Breast epithelium (tissue), 4 donors: Measurements from ENCODE around the gene CAMK2A. TPM values are rescaled to one million over a fixed set of nuclear protein-coding genes. Genes with fewer than 3 reads are reported as not detected.

Experiments used
- DNase-seq, 2 donors: peaks; one replicate each; pipeline ENCODE4 v3.0.0-alpha.2; 2019; ENCODE audit warnings: low spot score in 2 of 2
- H3K27ac ChIP-seq, 2 donors: fragments of 200-600 bp; sonication (generic) in 1 of 2; one replicate each; pipeline ENCODE4 v1.5.1; 2016 to 2019; ENCODE audit warnings: mild to moderate bottlenecking in 1 of 2
- H3K27me3 ChIP-seq, 2 donors: fragments of 200-600 bp; sonication (generic) in 1 of 2; one replicate each; pipeline versions ENCODE4 v1.5.1 to v1.6.0; 2017 to 2019; ENCODE audit warnings: control low read depth in 1 of 2, mild to moderate bottlenecking in 1 of 2
- H3K36me3 ChIP-seq: fragments of 200-600 bp; one replicate; pipeline ENCODE4 v1.5.1; 2019
- H3K4me1 ChIP-seq, 2 donors: fragments of 200-600 bp; sonication (generic); one replicate each; pipeline ENCODE4 v1.5.1; 2016 to 2019; ENCODE audit warnings: control low read depth in 1 of 2
- H3K4me3 ChIP-seq, 3 donors: fragments of 200-600 bp; sonication (generic); 1 replicate in 2 of 3; 2 replicates in 1 of 3; pipeline ENCODE4 v1.5.1; 2016 to 2019; ENCODE audit warnings: mild to moderate bottlenecking in 3 of 3, moderate library complexity in 2 of 3
- H3K9me3 ChIP-seq, 2 donors: fragments of 200-600 bp; sonication (generic) in 1 of 2; one replicate each; pipeline ENCODE4 v1.5.1; 2016 to 2019; ENCODE audit warnings: control low read depth in 1 of 2
- POLR2A ChIP-seq: fragments of 450-650 bp; IDR thresholded peaks from one replicate; pipeline ENCODE4 v1.6.1; 2016; ENCODE audit warnings: antibody characterized with exemption, mild to moderate bottlenecking, moderate library complexity
- POLR2AphosphoS5 ChIP-seq, 3 donors: sonication (generic); formaldehyde crosslinking; IDR thresholded peaks; one replicate each; pipeline ENCODE4 v1.6.1; 2017; ENCODE audit warnings: antibody characterized with exemption in 3 of 3
- intact Hi-C: fragments of 100-400 bp; cut with DNase I; formaldehyde crosslinking; loops from one replicate; pipeline ENCODE4 v1.15.1; 2023; ENCODE audit warnings: low total_unique reads
- total RNA-seq, 3 donors: library from RNA; depleted of rRNA; stranded (reverse); fragments of >200 nt; gene quantifications; one replicate each; pipeline ENCODE4 v1.1.0, GENCODE V29; 2016
- TF ChIP-seq, protein P1 (sequence below), 3 donors: fragments of 450-650 bp; IDR thresholded peaks; one replicate each; pipeline ENCODE4 v1.5.1; 2016 to 2017; ENCODE audit warnings: antibody characterized with exemption in 3 of 3, mild to moderate bottlenecking in 3 of 3, moderate library complexity in 3 of 3

CAMK2A gene
- total RNA-seq, 3 donors from 2014 or later, result under 0.01 TPM; not detected in 2

DNA sequence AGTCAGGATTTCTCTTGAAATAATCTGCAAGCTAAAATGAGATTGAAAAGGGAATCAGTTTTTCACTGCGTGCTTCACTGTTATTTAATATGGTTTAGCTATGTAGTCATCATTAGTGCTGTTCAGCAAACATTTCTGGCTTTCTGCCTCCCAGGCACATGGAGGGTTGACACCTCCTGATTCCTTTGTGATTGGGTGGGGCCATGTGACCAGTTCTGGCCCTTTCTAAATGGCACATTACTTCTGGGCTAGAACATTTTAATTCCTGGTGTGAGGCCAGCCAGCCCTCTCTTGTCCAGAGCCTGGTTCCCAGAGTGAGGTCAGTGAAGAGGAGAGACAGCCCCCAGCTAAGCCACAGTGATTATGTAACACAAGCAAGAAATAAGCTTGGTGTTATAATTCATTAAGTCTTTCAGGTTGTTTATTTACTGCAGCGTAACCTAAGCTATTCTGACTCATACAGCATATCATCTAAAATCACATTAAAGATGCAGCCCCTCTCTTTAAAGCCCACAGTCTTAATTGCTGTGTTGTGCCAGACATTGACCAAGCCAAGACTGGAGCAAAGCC is 30.6 kb upstream of the CAMK2A start:
- H3K27me3 ChIP-seq, result no peaks in the 10 kb centered on the region
- H3K4me3 ChIP-seq, result no peak overlapping the region
- no peaks in the 10 kb centered on the region for H3K9me3 ChIP-seq
- no peaks in the 10 kb centered on the region for H3K4me1 ChIP-seq
- intact Hi-C loops, result no loop called here
- peak in 2 of 3 donors; percentile 12 to 62 for TF ChIP-seq POLR2AphosphoS5 (IDR thresholded peaks at IDR 0.05)
- TF ChIP-seq, protein P1, sequence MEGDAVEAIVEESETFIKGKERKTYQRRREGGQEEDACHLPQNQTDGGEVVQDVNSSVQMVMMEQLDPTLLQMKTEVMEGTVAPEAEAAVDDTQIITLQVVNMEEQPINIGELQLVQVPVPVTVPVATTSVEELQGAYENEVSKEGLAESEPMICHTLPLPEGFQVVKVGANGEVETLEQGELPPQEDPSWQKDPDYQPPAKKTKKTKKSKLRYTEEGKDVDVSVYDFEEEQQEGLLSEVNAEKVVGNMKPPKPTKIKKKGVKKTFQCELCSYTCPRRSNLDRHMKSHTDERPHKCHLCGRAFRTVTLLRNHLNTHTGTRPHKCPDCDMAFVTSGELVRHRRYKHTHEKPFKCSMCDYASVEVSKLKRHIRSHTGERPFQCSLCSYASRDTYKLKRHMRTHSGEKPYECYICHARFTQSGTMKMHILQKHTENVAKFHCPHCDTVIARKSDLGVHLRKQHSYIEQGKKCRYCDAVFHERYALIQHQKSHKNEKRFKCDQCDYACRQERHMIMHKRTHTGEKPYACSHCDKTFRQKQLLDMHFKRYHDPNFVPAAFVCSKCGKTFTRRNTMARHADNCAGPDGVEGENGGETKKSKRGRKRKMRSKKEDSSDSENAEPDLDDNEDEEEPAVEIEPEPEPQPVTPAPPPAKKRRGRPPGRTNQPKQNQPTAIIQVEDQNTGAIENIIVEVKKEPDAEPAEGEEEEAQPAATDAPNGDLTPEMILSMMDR (IDR thresholded peaks at IDR 0.05), result no peak
- peak overlapping the region; percentile 28 to 72 for H3K27ac ChIP-seq
- DNase-seq, result peak in 1 of 2 donors; percentile 88
- H3K36me3 ChIP-seq, result no peaks in the 10 kb centered on the region

DNA sequence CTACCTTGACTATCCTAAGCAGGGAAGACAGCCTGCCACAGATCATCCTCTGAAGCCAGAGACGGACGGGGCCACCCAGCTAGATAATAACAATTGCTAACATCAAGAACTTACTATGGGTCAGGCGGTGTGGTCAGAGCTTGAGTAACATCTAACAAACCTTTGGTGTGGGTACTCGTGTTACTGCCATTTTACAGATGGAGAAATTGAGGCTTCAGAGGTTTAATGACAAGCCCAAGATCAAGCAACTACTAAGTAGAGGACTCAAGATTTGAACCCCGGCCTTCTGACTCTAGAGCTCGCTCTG is 29.9 kb upstream of the CAMK2A start:
- H3K27ac ChIP-seq, result peak overlapping the region in 1 of 2 donors; percentile 72
- TF ChIP-seq POLR2AphosphoS5 (IDR thresholded peaks at IDR 0.05) (no peak), POLR2A (no peak)
- TF ChIP-seq, protein P1 (IDR thresholded peaks at IDR 0.05), result no peak
- H3K4me3 ChIP-seq, result no peak overlapping the region
- no peaks in the 10 kb centered on the region for H3K36me3 ChIP-seq
- intact Hi-C loops, result no loop called here
- H3K9me3 ChIP-seq, result no peaks in the 10 kb centered on the region
- H3K4me1 ChIP-seq, result no peaks in the 10 kb centered on the region
- DNase-seq, result no peak
- H3K27me3 ChIP-seq, result no peaks in the 10 kb centered on the region

DNA sequence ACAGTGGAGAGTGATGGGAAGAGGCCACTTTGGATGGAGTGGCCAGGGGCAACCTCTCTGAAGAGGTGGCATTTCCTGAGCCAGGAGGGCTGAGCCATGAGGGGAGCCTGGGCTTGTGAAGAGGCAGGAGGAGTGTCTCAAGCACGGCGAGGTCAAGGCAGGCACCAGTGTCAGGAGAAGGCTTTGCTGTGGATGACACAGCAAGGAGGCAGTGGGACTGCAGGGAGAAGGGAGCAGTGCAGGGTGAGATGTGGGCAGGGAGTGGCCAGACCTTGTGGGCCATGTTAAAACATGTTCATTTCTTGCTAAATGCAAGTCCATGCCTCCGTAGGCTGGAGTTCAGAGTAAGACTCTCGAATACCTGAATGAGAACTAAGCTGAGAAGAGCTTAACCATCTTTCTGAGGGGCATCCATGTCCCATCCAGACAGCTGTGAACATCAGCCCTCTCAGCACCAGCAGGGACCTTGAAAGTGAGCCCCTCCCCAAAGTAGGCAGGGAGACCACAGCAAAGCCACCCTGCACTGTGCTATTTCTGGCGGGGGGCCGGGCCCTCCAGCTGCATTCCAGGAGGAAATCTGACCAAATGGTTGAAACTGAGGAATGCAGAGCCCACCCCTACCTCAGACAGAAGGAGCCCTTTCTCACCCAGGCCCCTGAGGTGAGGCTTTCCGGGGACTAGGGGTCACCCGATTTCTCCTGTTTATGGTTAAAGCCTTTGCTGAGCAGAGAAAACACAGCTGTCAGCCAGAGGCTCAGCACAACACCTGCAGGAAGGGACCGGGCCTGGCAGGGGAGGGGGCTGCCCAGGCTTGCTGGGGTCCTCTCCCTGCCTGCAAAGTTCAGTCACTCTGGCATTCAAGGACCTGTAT is 29.3 kb upstream of the CAMK2A start:
- no peak overlapping the region for H3K4me3 ChIP-seq
- DNase-seq, result no peak
- no peaks in the 10 kb centered on the region for H3K4me1 ChIP-seq
- H3K9me3 ChIP-seq, result no peaks in the 10 kb centered on the region
- TF ChIP-seq, protein P1 (IDR thresholded peaks at IDR 0.05), result no peak
- no peak for TF ChIP-seq POLR2A
- no peak for TF ChIP-seq POLR2AphosphoS5 (IDR thresholded peaks at IDR 0.05)
- intact Hi-C loops, result no loop called here
- H3K27me3 ChIP-seq, result no peaks in the 10 kb centered on the region
- no peaks in the 10 kb centered on the region for H3K36me3 ChIP-seq
- H3K27ac ChIP-seq, result peak overlapping the region in 1 of 2 donors; percentile 72

- H3K9me3 ChIP-seq, result no peaks in the 10 kb centered on the region
- TF ChIP-seq POLR2AphosphoS5 (IDR thresholded peaks at IDR 0.05), result no peak
- no peak for TF ChIP-seq POLR2A
- TF ChIP-seq, protein P1 (IDR thresholded peaks at IDR 0.05), result no peak
- no peaks in the 10 kb centered on the region for H3K27me3 ChIP-seq
- intact Hi-C loops, result no loop called here
- H3K4me3 ChIP-seq, result no peak overlapping the region
- DNase-seq, result no peak
- peak overlapping the region in 1 of 2 donors; percentile 15 for H3K27ac ChIP-seq
- H3K36me3 ChIP-seq, result no peaks in the 10 kb centered on the region
- no peaks in the 10 kb centered on the region for H3K4me1 ChIP-seq
Measured at GRCh38 chr5:150317048-150318003, 27.8 kb upstream of the CAMK2A start.
